ENCODE results near the gene HSPB9.

The HSPB9 gene

GRCh38 chr17:42146911-42147607 is 24.5 kb downstream of the HSPB9 start:
- H3K4me3 ChIP-seq (ENCODE audit: low read depth, low read length), result no peak overlapping the region
- peaks cover 21 to 63% of the 10 kb centered on the region in 2 experiments for H3K36me3 ChIP-seq (ENCODE audit: control insufficient read depth in 2 of 2, insufficient read depth in 1 of 2, low read length in 2 of 2)
- no peak overlapping the region for H3K27ac ChIP-seq (ENCODE audit: extremely low read depth, low read depth, low read length)
- ChIA-PET CTCF (no interaction called here), POLR2A (interaction anchor here (0.7 kb wide), 1 partner anchor 9 kb away, joined by 3 read pairs; no protein-coding TSS in a partner anchor)
- H3K4me1 ChIP-seq (ENCODE audit: control insufficient read depth, insufficient read depth, low read length), result peaks cover 9% of the 10 kb centered on the region
- no peak for TF ChIP-seq REPIN1 (tag by site-specific recombination; IDR thresholded peaks at IDR 0.05; ENCODE audit: low read depth)
- peak; percentile 57 for TF ChIP-seq ZNF596 (tag by site-specific recombination; IDR thresholded peaks at IDR 0.05)
- TF ChIP-seq ZXDB (tag by site-specific recombination; IDR thresholded peaks at IDR 0.05), result no peak
- TF ChIP-seq ZNF600 (tag by site-specific recombination; IDR thresholded peaks at IDR 0.05), result peak; percentile 68; the same call in 1 of the 2 replicates
- TF ChIP-seq ZNF366 (tag by site-specific recombination; conservative IDR thresholded peaks at IDR 0.05), result peak; percentile 96
- TF ChIP-seq HIC1 (tag by site-specific recombination; IDR thresholded peaks at IDR 0.05), result no peak
- no peak for TF ChIP-seq SCRT2 (tag by site-specific recombination; IDR thresholded peaks at IDR 0.05)
- TF ChIP-seq ZNF776 (tag by site-specific recombination; IDR thresholded peaks at IDR 0.05; ENCODE audit: borderline replicate concordance), result no peak
- no peak for TF ChIP-seq AEBP2 (tag by site-specific recombination; IDR thresholded peaks at IDR 0.05; ENCODE audit: borderline replicate concordance)
- no peak for TF ChIP-seq GLIS2 (tag by site-specific recombination; IDR thresholded peaks at IDR 0.05)
- no peaks in the 10 kb centered on the region for H3K9me3 ChIP-seq (ENCODE audit: control insufficient read depth, insufficient read depth, low read depth, low read length)

- H3K4me3 ChIP-seq (ENCODE audit: low read depth, low read length), result peak overlapping the region; percentile 53
- ChIA-PET POLR2A (interaction anchor here (0.7 to 2.1 kb wide), 4 partner anchors 8 to 187 kb away, joined by 3 to 6 read pairs (median 6); partner anchors contain the start of genes CNP and KAT2A), CTCF (interaction anchor here (0.6 to 1.1 kb wide), 4 partner anchors 9 to 164 kb away, joined by 3 to 9 read pairs (median 3); no protein-coding TSS in a partner anchor)
- peak overlapping the region; percentile 71 for H3K27ac ChIP-seq (ENCODE audit: extremely low read depth, low read depth, low read length)
- H3K4me1 ChIP-seq (ENCODE audit: control insufficient read depth, insufficient read depth, low read length), result no peaks in the 10 kb centered on the region; the same call in 1 of the 2 replicates
- peaks cover 8 to 30% of the 10 kb centered on the region in 2 experiments for H3K36me3 ChIP-seq (ENCODE audit: control insufficient read depth in 2 of 2, insufficient read depth in 1 of 2, low read length in 2 of 2)
- no peaks in the 10 kb centered on the region for H3K9me3 ChIP-seq (ENCODE audit: control insufficient read depth, insufficient read depth, low read depth, low read length)
- TF ChIP-seq ZNF169 (tag by site-specific recombination; IDR thresholded peaks at IDR 0.05), result no peak
- TF ChIP-seq ZNF133 (tag by site-specific recombination; IDR thresholded peaks at IDR 0.05), result no peak
- no peak for TF ChIP-seq ZEB2 (tag by site-specific recombination; IDR thresholded peaks at IDR 0.05)
- no peak for TF ChIP-seq SP7 (tag by site-specific recombination; IDR thresholded peaks at IDR 0.05)
- TF ChIP-seq ZNF335 (tag by site-specific recombination; conservative IDR thresholded peaks at IDR 0.05), result peak; percentile 57; the same call in 1 of the 2 replicates
- TF ChIP-seq ZNF274 (IDR thresholded peaks at IDR 0.05; ENCODE audit: low read length), result no peak
- no peak for TF ChIP-seq ZNF274 (tag by site-specific recombination; IDR thresholded peaks at IDR 0.05; ENCODE audit: borderline replicate concordance)
- no peak for TF ChIP-seq ZNF521 (tag by site-specific recombination; IDR thresholded peaks at IDR 0.05)
- TF ChIP-seq RBAK (tag by site-specific recombination; IDR thresholded peaks at IDR 0.05), result no peak
- no peak for TF ChIP-seq KLF17 (tag by site-specific recombination; IDR thresholded peaks at IDR 0.05)
- TF ChIP-seq ZNF341 (tag by site-specific recombination; IDR thresholded peaks at IDR 0.05; ENCODE audit: low read depth), result no peak
- TF ChIP-seq IKZF3 (tag by site-specific recombination; IDR thresholded peaks at IDR 0.05), result no peak
- TF ChIP-seq ZNF155 (tag by site-specific recombination; IDR thresholded peaks at IDR 0.05), result no peak
- TF ChIP-seq ZNF76 (tag by site-specific recombination; IDR thresholded peaks at IDR 0.05; ENCODE audit: borderline replicate concordance, low read depth), result 0 out of 2 replicates have a peak, but pooled peaks have one; percentile 37
- TF ChIP-seq OSR2 (tag by site-specific recombination; IDR thresholded peaks at IDR 0.05), result no peak
- no peak for TF ChIP-seq ZNF747 (tag by site-specific recombination; IDR thresholded peaks at IDR 0.05)
- no peak for TF ChIP-seq ZNF121 (tag by site-specific recombination; IDR thresholded peaks at IDR 0.05)
- TF ChIP-seq ZNF138 (tag by site-specific recombination; IDR thresholded peaks at IDR 0.05; ENCODE audit: borderline replicate concordance), result no peak
- no peak for TF ChIP-seq ZNF112 (tag by site-specific recombination; IDR thresholded peaks at IDR 0.05)
- no peak for TF ChIP-seq ZNF530 (tag by site-specific recombination; IDR thresholded peaks at IDR 0.05; ENCODE audit: low read depth)
These were observed 31.5 kb downstream of the HSPB9 start for GRCh38 chr17:42153919-42154742.

Data from HEK293 (cell line).